Fibroblast of mammary gland (primary cell): ENCODE data around the gene CHTOP.

Experiments
- DNase-seq: peaks from one replicate; pipeline ENCODE4 v3.0.0-alpha.2; 2010; ENCODE audit warnings: low read depth
- H3K4me3 ChIP-seq: 2 replicates; pipeline ENCODE4 v1.5.1; 2011; ENCODE audit warnings: low read depth, mild to moderate bottlenecking, low read length, moderate library complexity; ENCODE audit not compliant: control insufficient read depth
- CTCF ChIP-seq: conservative IDR thresholded peaks from 2 replicates; pipeline ENCODE4 v1.5.1; 2011; ENCODE audit warnings: low read depth, low read length, inconsistent platforms; ENCODE audit not compliant: control insufficient read depth, insufficient read depth

CHTOP gene

GRCh38 chr1:153616917-153617311 is 17.0 kb upstream of the CHTOP start:
- DNase-seq: no peak
- H3K4me3 ChIP-seq: no peak overlapping the region
- no peak for TF ChIP-seq CTCF

GRCh38 chr1:153617663-153618062 is 16.2 kb upstream of the CHTOP start:
- TF ChIP-seq CTCF: peak; percentile 51
- DNase-seq: peak; percentile 60
- H3K4me3 ChIP-seq: no peak overlapping the region

GRCh38 chr1:153619171-153619570 is 14.7 kb upstream of the CHTOP start:
- TF ChIP-seq CTCF: no peak
- no peak overlapping the region for H3K4me3 ChIP-seq
- no peak for DNase-seq

- DNase-seq: no peak
- no peak overlapping the region for H3K4me3 ChIP-seq
- TF ChIP-seq CTCF: no peak
These were observed 10.8 kb upstream of the CHTOP start for GRCh38 chr1:153623101-153623500.

- no peak for TF ChIP-seq CTCF
- no peak for DNase-seq
- peak overlapping the region; percentile 87 for H3K4me3 ChIP-seq
These were observed 8.8 kb upstream of the CHTOP start for GRCh38 chr1:153624965-153625611.

GRCh38 chr1:153626477-153626903 is 7.4 kb upstream of the CHTOP start:
- TF ChIP-seq CTCF: no peak
- H3K4me3 ChIP-seq: peak overlapping the region; percentile 87
- DNase-seq: no peak
